H9 (cell line): Measurements from ENCODE around the gene TBATA. TPM values are rescaled to one million over a fixed set of nuclear protein-coding genes. Genes with fewer than 3 reads are reported as not detected.

Experiments used
- DNase-seq: peaks from one replicate; pipeline ENCODE4 v3.0.0-alpha.2; 2017
- H2AFZ ChIP-seq: one replicate; pipeline ENCODE4 v1.6.1; 2013; ENCODE audit warnings: mild to moderate bottlenecking, low read length, control low read depth, moderate library complexity
- H2AK5ac ChIP-seq: 2 replicates; pipeline ENCODE4 v1.6.1; 2013; ENCODE audit warnings: low read length, control low read depth, mixed read lengths; ENCODE audit not compliant: insufficient read length
- H2BK120ac ChIP-seq: one replicate; pipeline ENCODE4 v1.6.1; 2013; ENCODE audit warnings: low read depth, mild to moderate bottlenecking, low read length, control low read depth, inconsistent platforms; ENCODE audit not compliant: poor library complexity, severe bottlenecking
- H2BK12ac ChIP-seq: 2 replicates; pipeline ENCODE4 v1.6.1; 2013; ENCODE audit warnings: low read length, control low read depth, mixed read lengths, low read depth; ENCODE audit not compliant: insufficient read length
- H2BK15ac ChIP-seq: 2 replicates; pipeline ENCODE4 v1.6.1; 2013; ENCODE audit warnings: low read depth, low read length, control low read depth
- H2BK20ac ChIP-seq: one replicate; pipeline ENCODE4 v1.6.1; 2013; ENCODE audit warnings: low read depth, mild to moderate bottlenecking, low read length, control low read depth, inconsistent platforms; ENCODE audit not compliant: poor library complexity, severe bottlenecking
- H2BK5ac ChIP-seq: 2 replicates; pipeline ENCODE4 v1.6.1; 2013; ENCODE audit warnings: low read length, control low read depth, mixed read lengths; ENCODE audit not compliant: insufficient read length
- H3K14ac ChIP-seq: 2 replicates; pipeline ENCODE4 v1.6.1; 2013; ENCODE audit warnings: low read length, control low read depth; ENCODE audit not compliant: insufficient read depth
- H3K18ac ChIP-seq: 2 replicates; pipeline ENCODE4 v1.6.1; 2013; ENCODE audit warnings: low read depth, mild to moderate bottlenecking, mixed read lengths, low read length, control low read depth; ENCODE audit not compliant: insufficient read length
- H3K23ac ChIP-seq: 2 replicates; pipeline ENCODE4 v1.6.1; 2013; ENCODE audit warnings: low read length, control low read depth, mixed read lengths, low read depth; ENCODE audit not compliant: insufficient read length
- H3K23me2 ChIP-seq: 2 replicates; pipeline ENCODE4 v1.6.1; 2013; ENCODE audit warnings: low read depth, mild to moderate bottlenecking, mixed read lengths, low read length, control low read depth; ENCODE audit not compliant: insufficient read length, poor library complexity, severe bottlenecking
- H3K27ac ChIP-seq: 2 replicates; pipeline ENCODE4 v1.5.1; 2013; ENCODE audit warnings: low read length, control low read depth, mixed read lengths, low read depth; ENCODE audit not compliant: insufficient read length
- H3K27me3 ChIP-seq: 2 replicates; pipeline ENCODE4 v1.6.1; 2013; ENCODE audit warnings: low read length, control low read depth, inconsistent platforms; ENCODE audit not compliant: insufficient read depth
- H3K4ac ChIP-seq: 2 replicates; pipeline ENCODE4 v1.6.1; 2013; ENCODE audit warnings: low read depth, mild to moderate bottlenecking, control low read depth, inconsistent platforms, low read length, moderate library complexity
- H3K4me1 ChIP-seq: 2 replicates; pipeline ENCODE4 v1.6.1; 2013; ENCODE audit warnings: low read length, control low read depth, inconsistent platforms; ENCODE audit not compliant: insufficient read depth
- H3K4me2 ChIP-seq: 2 replicates; pipeline ENCODE4 v1.6.1; 2013; ENCODE audit warnings: low read length, control low read depth, mixed read lengths; ENCODE audit not compliant: insufficient read length, insufficient read depth
- H3K56ac ChIP-seq: 2 replicates; pipeline ENCODE4 v1.6.1; 2013; ENCODE audit warnings: low read depth, mild to moderate bottlenecking, mixed read lengths, low read length, control low read depth; ENCODE audit not compliant: insufficient read length
- H3K79me1 ChIP-seq: 2 replicates; pipeline ENCODE4 v1.6.1; 2013; ENCODE audit warnings: low read depth, mild to moderate bottlenecking, moderate library complexity, low read length, control low read depth, inconsistent platforms; ENCODE audit not compliant: insufficient read depth, poor library complexity, severe bottlenecking
- H3K79me2 ChIP-seq: 2 replicates; pipeline ENCODE4 v1.6.1; 2013; ENCODE audit warnings: low read length, control low read depth, inconsistent platforms; ENCODE audit not compliant: insufficient read depth
- H3K9ac ChIP-seq: 2 replicates; pipeline ENCODE4 v1.6.1; 2013; ENCODE audit warnings: low read length, control low read depth, mixed read lengths; ENCODE audit not compliant: insufficient read length; ENCODE audit errors: extremely low read depth
- H3K9me3 ChIP-seq: one replicate; pipeline ENCODE4 v1.6.1; 2013; ENCODE audit warnings: low read depth, low read length, inconsistent platforms; ENCODE audit not compliant: control insufficient read depth
- H3T11ph ChIP-seq: one replicate; pipeline ENCODE4 v1.6.1; 2013; ENCODE audit warnings: mild to moderate bottlenecking, low read length, control low read depth, inconsistent platforms
- H4K20me1 ChIP-seq: one replicate; pipeline ENCODE4 v1.6.1; 2013; ENCODE audit not compliant: control insufficient read depth, insufficient read length, insufficient read depth
- H4K5ac ChIP-seq: 2 replicates; pipeline ENCODE4 v1.6.1; 2013; ENCODE audit warnings: low read depth, mild to moderate bottlenecking, mixed read lengths, low read length, control low read depth; ENCODE audit not compliant: insufficient read length
- H4K8ac ChIP-seq: replicated peaks from 2 replicates; pipeline ENCODE4 v1.6.1; 2013; ENCODE audit warnings: low read length, control low read depth, mixed read lengths, low read depth; ENCODE audit not compliant: insufficient read length
- H4K91ac ChIP-seq: 2 replicates; pipeline ENCODE4 v1.6.1; 2013; ENCODE audit warnings: low read depth, mild to moderate bottlenecking, moderate library complexity, mixed read lengths, low read length, control low read depth; ENCODE audit not compliant: insufficient read length
- H3K27ac Mint-ChIP-seq, 3 experiments: 2 replicates in 2 of 3; 3 replicates in 1 of 3; pipeline ENCODE4 v1.8.0; 2020 to 2021; ENCODE audit warnings: mixed read lengths in 3 of 3, mild to moderate bottlenecking in 1 of 3, moderate library complexity in 1 of 3
- H3K27me3 Mint-ChIP-seq: 2 replicates; pipeline ENCODE4 v1.8.0; 2021; ENCODE audit warnings: low read depth, mild to moderate bottlenecking, moderate library complexity, mixed read lengths
- H3K36me3 Mint-ChIP-seq, 3 experiments: 2 replicates in 2 of 3; 3 replicates in 1 of 3; pipeline ENCODE4 v1.8.0; 2020 to 2021; ENCODE audit warnings: low read depth in 3 of 3, mixed read lengths in 3 of 3; ENCODE audit not compliant: insufficient read depth in 1 of 3
- H3K4me1 Mint-ChIP-seq, 2 experiments: 2 replicates each; pipeline ENCODE4 v1.8.0; 2020; ENCODE audit warnings: mixed read lengths in 2 of 2
- H3K4me3 Mint-ChIP-seq, 2 experiments: 2 replicates in 1 of 2; 3 replicates in 1 of 2; pipeline ENCODE4 v1.8.0; 2020 to 2021; ENCODE audit warnings: mild to moderate bottlenecking in 2 of 2, mixed read lengths in 2 of 2, moderate library complexity in 1 of 2
- H3K9me3 Mint-ChIP-seq, 2 experiments: 2 replicates in 1 of 2; 3 replicates in 1 of 2; pipeline ENCODE4 v1.8.0; 2020; ENCODE audit warnings: mild to moderate bottlenecking in 2 of 2, mixed read lengths in 2 of 2, moderate library complexity in 1 of 2
- WGBS: extraction: QIAGEN DNeasy Blood & Tissue Kit; methylation state at CpG from one replicate; pipeline ENCODE4 v1.1.7; 2013; ENCODE audit warnings: missing lambda C conversion rate, low lambda C conversion rate, mixed read lengths; ENCODE audit not compliant: insufficient read length; ENCODE audit errors: extremely low coverage; 5-methylcytosine and 5-hydroxymethylcytosine counted together
- total RNA-seq: library from RNA; stranded (reverse); gene quantifications from 2 replicates; pipeline ENCODE4 v1.2.1, GENCODE V29; 2021
- TF ChIP-seq, protein P1 (sequence below): fragments of 200-600 bp; sonication (generic); conservative IDR thresholded peaks from 3 replicates; pipeline ENCODE4 v1.8.0; 2021; ENCODE audit warnings: antibody characterized with exemption, mild to moderate bottlenecking

TBATA gene
- total RNA-seq, 1 experiment from 2014 or later = not detected

GRCh38 chr10:70735161-70735560 is 50.0 kb downstream of the TBATA start:
- H2BK20ac ChIP-seq = no peak overlapping the region
- H3K27ac Mint-ChIP-seq = no peak overlapping the region

More at GRCh38 chr10:70735161-70735560, 50.0 kb downstream of the TBATA start:
- Mint-ChIP-seq H3K9me3 (no peaks in the 10 kb centered on the region), H3K27me3 (no peaks in the 10 kb centered on the region; the same call in none of the 2 replicates), H3K4me3 (no peak overlapping the region), H3K36me3 (no peaks in the 10 kb centered on the region; a peak in 2 of 7 replicates), H3K4me1 (peaks cover 0 to 6% of the 10 kb centered on the region in 2 experiments; a peak in 1 of 4 replicates)
- Histone ChIP-seq H3K27me3 (no peaks in the 10 kb centered on the region), H3K14ac (no peak overlapping the region), H2BK15ac (no peak overlapping the region), H4K91ac (no peak overlapping the region), H2BK5ac (no peak overlapping the region), H3K79me2 (no peaks in the 10 kb centered on the region), H3T11ph (no peak overlapping the region), H4K20me1 (no peaks in the 10 kb centered on the region), H4K8ac (no peak overlapping the region), H4K5ac (no peak overlapping the region), H2AFZ (no peak overlapping the region), H2BK12ac (no peak overlapping the region), H3K23me2 (no peaks in the 10 kb centered on the region), H3K18ac (no peak overlapping the region), H2BK120ac (no peak overlapping the region), H3K27ac (no peak overlapping the region), H2AK5ac (no peak overlapping the region), H3K79me1 (no peaks in the 10 kb centered on the region), H3K56ac (no peak overlapping the region), H3K4me1 (no peaks in the 10 kb centered on the region), H3K23ac (no peak overlapping the region), H3K4me2 (no peak overlapping the region), H3K4ac (no peak overlapping the region), H3K9ac (no peak overlapping the region), H3K9me3 (no peaks in the 10 kb centered on the region)
- TF ChIP-seq, protein P1, sequence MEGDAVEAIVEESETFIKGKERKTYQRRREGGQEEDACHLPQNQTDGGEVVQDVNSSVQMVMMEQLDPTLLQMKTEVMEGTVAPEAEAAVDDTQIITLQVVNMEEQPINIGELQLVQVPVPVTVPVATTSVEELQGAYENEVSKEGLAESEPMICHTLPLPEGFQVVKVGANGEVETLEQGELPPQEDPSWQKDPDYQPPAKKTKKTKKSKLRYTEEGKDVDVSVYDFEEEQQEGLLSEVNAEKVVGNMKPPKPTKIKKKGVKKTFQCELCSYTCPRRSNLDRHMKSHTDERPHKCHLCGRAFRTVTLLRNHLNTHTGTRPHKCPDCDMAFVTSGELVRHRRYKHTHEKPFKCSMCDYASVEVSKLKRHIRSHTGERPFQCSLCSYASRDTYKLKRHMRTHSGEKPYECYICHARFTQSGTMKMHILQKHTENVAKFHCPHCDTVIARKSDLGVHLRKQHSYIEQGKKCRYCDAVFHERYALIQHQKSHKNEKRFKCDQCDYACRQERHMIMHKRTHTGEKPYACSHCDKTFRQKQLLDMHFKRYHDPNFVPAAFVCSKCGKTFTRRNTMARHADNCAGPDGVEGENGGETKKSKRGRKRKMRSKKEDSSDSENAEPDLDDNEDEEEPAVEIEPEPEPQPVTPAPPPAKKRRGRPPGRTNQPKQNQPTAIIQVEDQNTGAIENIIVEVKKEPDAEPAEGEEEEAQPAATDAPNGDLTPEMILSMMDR = no peak
- WGBS = no CpG with 5 or more reads among the region's 3 CpGs
- DNase-seq = no peak
